ENCODE measurements around the gene CFAP157. TPM values are rescaled to one million over a fixed set of nuclear protein-coding genes. Genes with fewer than 3 reads are reported as not detected.

The CFAP157 gene
- not detected in 2 replicates for total RNA-seq

GRCh38 chr9:127706836-127707241 lies at the start of gene CFAP157:
TSS of gene CFAP157 (plus strand) at chr9:127706988. CDS start at chr9:127707032, 44 bp downstream.

GRCh38 chr9:127715470-127716337 lies 8.9 kb downstream of the CFAP157 start, which contains the start of the genes PTRH1 and TTC16:
TSS of gene PTRH1 (minus strand) at chr9:127715663. CDS start at chr9:127715639, 24 bp downstream.
TSS of gene TTC16 (plus strand) at chr9:127716079. CDS start at chr9:127716146, 67 bp downstream.

GRCh38 chr9:127734747-127735529 lies 28.1 kb downstream of the CFAP157 start, which contains the start of gene TOR2A:
TSS of gene TOR2A (minus strand) at chr9:127735294. CDS start at chr9:127735270, 24 bp downstream.

Other genes with a start within 250 kb of the CFAP157 start
- 51.5 and 85.1 TPM in 2 replicates for gene STXBP1, start 94.7 kb upstream of the CFAP157 start, total RNA-seq
- 17.0 and 17.7 TPM in 2 replicates for gene PTRH1, start 8.7 kb downstream of the CFAP157 start, total RNA-seq
- gene TTC16, start 9.1 kb downstream of the CFAP157 start, total RNA-seq, result not detected in 2 replicates
- gene TOR2A, start 28.3 kb downstream of the CFAP157 start, total RNA-seq, result 6.9 and 7.1 TPM in 2 replicates
- 1.1 and 2.5 TPM in 2 replicates for gene SH2D3C, start 71.7 kb downstream of the CFAP157 start, total RNA-seq
- gene CDK9, start 79.0 kb downstream of the CFAP157 start, total RNA-seq, result 49.6 and 59.7 TPM in 2 replicates
- 35.1 and 35.9 TPM in 2 replicates for gene FPGS, start 95.9 kb downstream of the CFAP157 start, total RNA-seq
- 213 and 258 TPM in 2 replicates for gene ENG, start 147.7 kb downstream of the CFAP157 start, total RNA-seq
- 53.7 and 57.8 TPM in 2 replicates for gene AK1, start 170.7 kb downstream of the CFAP157 start, total RNA-seq
- 79.0 and 95.3 TPM in 2 replicates for gene ST6GALNAC6, start 192.6 kb downstream of the CFAP157 start, total RNA-seq
- gene ST6GALNAC4, start 210.1 kb downstream of the CFAP157 start, total RNA-seq, result 67.5 and 83.5 TPM in 2 replicates
- gene PIP5KL1, start 223.8 kb downstream of the CFAP157 start, total RNA-seq, result 0.44 and 4.5 TPM in 2 replicates
- gene DPM2, start 230.9 kb downstream of the CFAP157 start, total RNA-seq, result 13.0 and 14.4 TPM in 2 replicates